HG02943 (cell line): ENCODE results near the gene CNNM2.

Source experiments
- ATAC-seq: cut with Tn5 transposase; IDR thresholded peaks from one replicate; pipeline ENCODE4 v1.9.1; 2021; ENCODE audit warnings: mild to moderate bottlenecking, low read depth, moderate library complexity; ENCODE audit not compliant: unreplicated experiment

The CNNM2 gene

DNA sequence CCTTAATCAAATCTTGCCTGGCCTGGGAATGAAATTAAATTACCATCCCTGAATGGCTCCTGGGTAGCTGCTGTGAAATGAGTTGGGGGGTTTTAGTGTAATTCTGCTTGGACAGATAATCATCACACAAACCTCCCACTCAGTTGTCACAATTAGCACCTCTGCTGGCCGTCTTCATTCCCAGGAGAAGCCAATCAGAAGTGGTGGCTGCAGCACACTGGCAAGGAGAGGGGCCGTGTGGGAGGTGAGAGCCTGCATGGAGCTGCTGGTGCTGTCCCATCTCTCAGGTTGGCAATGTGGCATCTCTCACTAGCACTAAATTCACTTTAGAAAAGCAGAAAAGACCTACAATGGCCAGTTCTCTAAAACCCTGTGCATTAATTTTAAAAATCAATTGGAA lies 182.5 kb downstream of the CNNM2 start:
- ATAC-seq, result no peak

DNA sequence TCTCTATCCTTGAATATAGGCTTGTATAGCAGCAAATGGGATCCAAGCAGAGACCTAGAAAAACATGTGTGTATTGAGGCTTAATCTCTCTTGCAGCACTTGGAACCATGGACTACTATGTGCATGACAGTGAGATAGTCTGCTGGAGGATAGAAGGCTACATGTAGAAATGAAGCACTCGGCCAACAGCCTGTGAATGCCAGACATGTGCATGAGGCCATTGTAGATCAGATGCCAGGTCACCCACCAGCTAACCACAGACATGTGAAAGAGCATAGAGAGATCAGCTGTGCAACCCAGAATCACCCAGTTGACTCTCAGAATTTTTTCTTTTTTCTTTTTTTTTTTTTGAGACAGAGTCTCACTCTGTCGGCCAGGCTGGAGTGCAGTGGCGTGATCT lies 184.1 kb downstream of the CNNM2 start:
- no peak for ATAC-seq

DNA sequence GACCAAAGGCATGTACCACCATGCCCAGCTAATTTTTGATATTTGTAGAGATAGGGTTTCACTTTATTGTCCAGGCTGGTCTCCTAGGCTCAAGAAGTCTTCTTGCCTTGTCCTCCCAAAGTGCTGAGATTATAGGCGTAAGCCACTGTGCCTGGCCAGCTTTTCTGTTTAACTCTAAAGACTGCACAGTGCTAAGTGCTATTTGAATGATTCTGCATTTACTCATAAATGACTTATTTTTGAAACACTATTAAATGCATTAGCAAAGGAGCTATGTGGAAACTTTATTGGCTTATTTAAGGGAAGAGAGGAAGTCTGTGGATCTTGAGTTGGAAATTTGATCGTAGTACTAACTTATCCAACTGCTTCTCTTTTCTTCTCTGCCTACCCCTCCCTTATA lies 185.9 kb downstream of the CNNM2 start:
- ATAC-seq, result no peak

DNA sequence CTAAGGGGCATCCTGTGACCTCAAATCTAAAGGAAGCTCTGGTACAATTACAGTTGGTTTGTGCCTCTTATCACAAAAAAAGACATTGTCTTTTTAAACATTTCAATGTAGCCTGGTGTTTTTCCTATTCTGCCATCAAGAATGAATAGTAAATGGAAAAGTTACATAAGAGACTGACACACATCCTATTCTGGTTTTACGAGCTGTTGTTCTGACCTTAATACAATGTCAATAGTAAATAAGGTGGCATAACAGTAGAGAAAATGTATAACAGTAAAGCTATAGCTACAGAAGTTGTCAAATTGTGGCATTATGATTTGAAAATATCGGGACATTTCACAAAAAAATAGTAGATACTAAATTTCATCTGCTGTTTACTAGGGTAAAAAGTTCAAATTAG lies 186.6 kb downstream of the CNNM2 start:
- no peak for ATAC-seq

DNA sequence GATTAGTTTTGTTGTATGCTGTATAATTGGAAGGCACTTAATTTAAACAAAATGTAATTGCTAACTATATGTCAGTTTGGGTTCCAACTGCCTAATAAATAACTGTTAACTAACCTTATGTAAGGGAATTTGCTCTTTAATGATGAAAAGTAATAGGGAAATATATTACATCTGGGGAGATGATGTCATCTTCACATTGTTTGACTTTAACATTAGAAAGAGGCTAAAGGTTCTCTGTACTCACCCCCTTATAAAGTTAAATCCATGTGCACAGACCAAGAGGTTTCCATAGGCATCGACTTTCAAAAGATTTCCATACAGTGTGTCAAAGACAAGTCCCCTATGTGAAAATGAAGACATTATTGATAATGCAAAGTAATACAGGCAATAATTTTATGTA lies 187.4 kb downstream of the CNNM2 start:
- no peak for ATAC-seq

DNA sequence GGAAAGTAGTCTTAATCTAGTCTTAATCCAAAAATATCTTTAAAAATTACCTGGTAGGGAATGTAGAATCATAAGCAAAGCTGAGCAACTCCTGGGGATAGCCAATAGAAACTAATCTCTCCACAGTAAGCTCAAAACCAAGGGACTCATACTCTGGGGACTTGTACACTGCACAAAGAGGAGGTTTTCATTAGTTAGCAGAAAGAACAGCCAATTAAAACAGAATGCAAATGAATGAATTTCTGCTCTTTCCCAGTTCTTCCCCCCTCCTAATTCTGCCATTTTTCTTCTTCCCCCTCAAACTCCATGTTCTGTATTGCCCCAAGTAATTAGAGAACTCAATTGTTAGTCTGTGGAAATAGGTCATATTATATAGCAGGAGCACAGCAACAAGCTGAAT lies 188.4 kb downstream of the CNNM2 start:
- ATAC-seq, result no peak

DNA sequence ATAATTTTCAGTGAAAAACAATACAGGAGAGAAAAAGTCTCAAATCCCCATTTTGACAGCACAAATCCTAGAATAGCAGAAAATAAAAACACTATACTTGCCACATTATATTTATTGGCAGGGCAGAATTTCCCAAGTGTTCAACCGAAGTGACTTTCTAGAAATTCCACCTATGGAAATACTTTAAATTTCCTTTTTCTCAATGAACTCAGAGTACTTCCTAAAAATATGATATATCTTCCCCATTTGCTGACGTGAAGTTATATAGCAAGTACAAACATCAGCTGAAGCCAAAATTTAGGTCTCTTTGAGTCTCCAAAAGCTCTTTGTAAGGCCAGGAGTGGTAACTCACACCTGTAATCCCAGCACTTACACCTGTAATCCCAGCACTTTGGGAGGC lies 191.7 kb downstream of the CNNM2 start:
- no peak for ATAC-seq

DNA sequence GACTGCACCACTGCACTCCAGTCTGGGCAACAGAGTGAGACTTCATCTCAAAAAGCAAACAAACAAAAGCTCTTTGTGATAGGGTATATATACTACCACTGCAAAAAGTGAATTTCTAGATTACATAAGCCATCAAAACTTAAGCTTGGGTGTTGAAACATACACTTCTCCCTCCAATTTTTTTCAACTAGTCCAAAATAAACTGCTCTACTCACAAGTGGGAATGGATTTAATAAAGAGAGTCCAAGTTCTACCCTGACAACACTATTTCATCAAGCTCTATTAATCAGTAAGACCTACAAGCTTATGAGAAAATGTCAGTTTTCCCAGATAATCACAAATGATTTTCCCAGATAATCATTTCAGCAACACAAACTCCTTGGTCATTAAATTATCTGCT lies 192.3 kb downstream of the CNNM2 start:
- ATAC-seq, result no peak

DNA sequence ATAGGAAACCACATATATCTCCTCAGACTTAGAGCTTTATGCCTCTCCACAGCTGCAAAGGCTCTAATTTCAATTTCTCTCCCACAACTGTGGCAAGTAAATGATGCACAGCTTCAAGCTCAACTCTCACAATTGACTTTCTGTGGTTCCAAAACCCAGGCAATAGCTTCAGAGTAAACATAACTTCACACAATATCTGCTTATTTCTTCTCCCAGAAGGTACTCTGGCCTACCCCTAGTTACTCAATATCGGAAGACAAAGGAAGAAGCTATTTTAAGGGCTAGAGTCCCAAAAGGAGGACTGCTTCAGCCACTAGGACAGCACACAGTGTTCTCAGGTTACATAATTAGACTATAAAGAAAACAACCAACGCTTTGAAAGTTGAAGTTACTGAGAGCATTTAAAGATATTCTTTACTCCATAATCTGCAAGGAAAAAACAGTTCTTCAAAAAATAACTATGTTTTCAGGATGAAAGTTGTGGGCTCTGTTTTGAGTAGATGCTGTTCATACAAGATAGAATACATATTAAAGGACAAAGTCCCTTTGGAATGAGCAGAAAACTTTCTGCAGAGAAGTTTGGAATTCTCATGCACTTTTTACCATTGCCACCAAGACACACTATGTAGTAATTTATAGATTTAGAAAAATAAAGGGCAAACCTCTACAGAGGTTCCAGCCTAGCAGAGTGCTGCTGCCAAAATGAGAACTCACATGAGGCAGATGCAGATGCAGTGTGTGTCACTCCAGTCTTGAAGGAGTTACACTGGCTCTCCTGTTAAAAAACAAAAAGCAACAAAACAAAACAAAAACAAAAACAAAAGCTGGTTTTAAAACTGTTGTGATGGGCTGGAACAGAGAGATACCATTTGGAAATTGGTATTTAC lies 193.2 kb downstream of the CNNM2 start:
- peak; percentile 70 for ATAC-seq

DNA sequence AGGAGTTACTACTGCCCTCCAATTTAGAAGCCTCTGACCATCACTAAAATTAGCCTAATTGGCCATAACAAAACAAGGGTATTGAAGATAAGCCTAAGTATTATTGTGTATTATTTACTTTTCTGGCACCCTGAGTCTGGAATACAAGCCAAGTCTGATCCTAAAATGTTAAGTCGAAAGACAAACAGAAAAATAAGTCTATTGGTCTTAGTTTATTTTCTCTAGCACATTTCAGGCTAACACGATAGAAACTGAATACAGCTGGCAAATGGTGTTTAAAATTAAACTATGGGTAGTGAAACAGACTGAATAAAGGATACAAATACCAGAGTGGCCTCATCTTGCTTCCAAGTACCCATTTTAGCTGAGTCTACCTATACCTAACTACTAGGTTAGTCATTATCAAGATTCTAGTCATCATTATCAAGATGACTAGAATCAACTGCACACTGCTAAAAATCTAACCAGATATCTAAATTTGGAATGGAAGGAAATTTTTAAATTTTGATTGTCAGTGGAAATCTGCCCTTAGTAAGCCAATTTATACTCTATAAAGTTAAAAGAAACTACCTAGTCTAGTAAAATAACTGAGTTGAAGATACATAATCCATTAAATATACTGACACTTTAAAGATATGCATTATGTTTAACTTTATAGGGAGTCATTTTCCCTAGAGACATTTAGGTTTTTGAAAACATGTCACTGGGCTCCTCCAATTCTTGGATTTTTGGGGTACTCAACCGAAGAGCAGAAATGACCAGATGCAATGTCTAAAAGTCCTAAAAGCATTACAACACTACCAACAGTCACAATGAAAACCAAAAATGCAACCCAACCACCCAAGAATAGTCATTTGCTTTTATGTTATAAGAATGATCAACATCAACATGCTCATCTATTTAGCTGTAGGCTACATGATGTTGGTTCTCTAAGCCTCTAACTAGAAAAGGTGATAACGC lies 194.1 kb downstream of the CNNM2 start:
- peak; percentile 57 for ATAC-seq

DNA sequence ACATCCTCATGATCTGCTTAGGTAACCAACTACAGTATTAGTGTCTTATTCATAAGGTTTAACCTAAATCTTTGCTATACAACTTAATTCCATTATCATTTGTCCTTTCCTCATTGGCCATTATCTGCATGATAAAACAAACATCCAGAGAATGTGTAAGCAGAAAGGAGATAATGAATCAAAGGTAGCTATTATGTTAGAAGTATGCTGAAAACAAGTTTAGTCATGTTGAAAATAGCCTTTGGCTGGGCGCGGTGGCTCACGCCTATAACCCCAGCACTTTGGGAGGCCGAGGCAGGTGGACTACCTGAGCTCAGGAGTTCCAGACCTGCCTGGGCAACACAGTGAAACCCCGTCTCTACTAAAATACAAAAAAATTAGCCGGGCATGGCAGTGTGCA lies 196.8 kb downstream of the CNNM2 start:
- ATAC-seq, result no peak

DNA sequence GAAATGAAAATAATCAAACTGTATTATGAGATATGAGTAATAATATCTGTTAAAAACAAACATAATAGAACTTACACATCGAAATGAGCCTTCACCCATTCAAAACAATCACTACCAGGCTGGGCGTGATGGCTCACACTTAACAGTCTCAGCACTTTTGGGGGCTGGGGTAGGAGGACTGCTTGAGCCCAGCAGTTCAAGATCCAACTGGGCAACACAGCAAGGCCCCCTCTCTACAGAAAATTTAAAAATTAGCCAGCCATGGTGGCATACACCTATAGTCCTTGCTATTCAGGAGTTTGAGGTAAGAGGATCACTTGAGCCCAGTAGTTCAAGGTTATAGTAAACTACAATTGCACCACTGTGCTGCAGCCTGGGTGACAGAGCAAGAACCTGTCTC lies 199.2 kb downstream of the CNNM2 start:
- no peak for ATAC-seq

DNA sequence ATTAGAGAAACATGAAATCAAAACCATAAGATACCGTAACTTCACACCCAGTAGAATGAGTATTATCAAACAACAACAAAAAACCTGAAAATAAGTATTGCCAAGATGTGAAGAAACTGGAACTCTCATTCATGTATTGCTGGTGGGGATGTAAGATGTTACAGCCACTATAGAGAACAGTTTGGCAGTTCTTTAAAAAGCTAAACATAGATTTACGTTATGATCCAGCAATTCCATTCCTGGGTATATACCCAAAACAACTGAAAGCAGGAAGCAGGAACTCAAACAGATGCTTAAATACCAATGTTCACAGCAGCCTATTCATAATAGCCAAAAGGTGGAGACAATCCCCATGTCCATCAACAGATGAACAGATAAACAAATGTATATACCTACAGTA lies 202.5 kb downstream of the CNNM2 start:
- ATAC-seq, result no peak

DNA sequence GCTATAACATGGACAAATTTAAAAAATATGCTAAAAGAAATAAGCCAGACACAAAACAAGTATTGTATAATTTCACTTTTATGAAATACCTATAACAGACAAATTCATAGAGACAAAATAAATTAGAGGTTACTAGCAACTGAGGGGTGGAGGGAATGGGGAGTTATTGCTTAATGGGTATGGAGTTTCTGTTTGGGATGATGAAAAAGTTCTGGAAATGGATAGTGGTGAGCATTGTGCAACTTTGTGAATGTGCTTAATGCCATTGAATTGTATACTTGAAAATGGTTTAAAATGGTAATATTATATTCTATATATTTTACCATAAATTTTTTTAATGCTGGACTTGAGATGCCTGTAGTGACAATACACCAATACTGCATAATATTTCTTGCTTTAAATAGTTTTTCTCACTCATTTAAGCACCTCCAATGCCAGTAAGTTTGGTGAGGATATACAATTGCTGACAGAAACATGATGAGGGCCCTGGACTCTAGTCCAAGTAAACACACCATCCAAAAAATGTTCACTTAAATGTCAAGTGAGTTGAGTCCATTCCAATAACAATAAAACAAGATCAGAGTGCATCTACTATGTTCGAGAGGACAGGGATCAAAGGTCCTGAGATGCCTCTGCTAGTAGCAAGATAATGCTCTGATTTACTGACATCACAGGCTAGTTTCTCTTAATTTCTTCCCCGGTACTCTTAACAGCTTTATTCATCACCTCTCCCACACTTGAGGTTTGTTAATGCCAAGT lies 203.1 kb downstream of the CNNM2 start:
- ATAC-seq, result no peak

DNA sequence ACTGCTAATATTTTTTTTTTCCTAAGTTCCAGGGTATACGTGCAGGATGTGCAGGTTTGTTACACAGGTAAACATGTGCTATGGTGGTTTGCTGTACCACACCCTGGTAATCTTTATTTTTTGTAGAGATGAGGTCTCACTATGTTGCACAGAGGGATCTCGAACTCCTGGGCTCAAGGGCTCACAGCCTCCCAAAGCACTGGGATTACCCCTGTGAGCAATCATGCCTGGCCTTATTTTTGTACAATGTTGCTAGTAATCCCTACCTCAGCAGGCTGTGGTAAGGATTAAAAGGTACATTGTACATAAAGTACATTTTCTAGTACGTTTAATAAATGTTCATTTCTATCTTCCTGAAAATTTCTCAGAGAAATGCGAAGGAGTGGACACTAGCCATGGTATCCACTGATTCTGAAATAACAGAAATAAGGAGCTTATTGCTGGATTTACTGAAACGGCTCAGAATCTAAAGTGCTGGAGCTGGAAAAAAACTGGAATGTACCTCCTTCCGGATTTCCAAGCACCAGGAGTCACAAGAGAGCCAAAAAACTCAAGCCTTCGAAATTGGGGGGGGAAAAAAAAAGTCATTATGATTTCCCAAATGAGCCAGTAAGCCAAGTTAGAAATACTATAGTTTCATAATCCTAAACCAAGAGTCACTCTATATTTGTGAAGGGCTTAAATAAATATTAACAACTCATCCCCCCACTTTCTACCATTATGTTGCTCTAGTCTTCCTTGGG lies 205.4 kb downstream of the CNNM2 start:
- ATAC-seq, result no peak

DNA sequence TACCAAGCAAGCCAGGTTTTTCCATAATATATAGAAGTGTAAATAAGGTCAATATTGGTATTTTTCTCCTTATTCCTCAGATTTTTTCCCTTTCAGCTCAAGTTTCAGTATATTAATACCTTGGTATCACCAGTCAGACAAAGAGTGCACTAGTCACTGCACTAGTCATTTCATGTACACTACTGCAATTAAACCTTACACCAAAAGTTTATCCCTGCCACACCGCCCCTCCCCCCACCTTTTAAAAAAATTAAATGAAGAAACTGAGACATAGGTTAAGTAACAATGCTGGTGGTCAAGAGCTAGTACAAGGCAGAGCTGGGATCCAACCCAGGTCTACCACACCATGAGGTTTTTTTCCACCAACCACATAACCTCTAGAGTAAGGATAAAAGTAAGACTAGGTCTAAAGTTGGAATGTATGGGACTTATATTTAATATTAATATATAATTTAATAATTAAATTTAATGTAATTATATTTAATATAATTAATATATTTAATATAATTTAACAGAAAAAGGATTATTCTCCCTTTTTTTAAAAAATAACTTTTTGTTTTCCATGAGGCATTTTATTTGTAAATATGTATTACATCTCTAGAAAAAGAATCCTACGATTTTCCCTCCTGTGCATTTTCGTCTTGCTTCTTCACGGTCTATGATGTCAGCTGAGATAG lies 206.5 kb downstream of the CNNM2 start:
- no peak for ATAC-seq

DNA sequence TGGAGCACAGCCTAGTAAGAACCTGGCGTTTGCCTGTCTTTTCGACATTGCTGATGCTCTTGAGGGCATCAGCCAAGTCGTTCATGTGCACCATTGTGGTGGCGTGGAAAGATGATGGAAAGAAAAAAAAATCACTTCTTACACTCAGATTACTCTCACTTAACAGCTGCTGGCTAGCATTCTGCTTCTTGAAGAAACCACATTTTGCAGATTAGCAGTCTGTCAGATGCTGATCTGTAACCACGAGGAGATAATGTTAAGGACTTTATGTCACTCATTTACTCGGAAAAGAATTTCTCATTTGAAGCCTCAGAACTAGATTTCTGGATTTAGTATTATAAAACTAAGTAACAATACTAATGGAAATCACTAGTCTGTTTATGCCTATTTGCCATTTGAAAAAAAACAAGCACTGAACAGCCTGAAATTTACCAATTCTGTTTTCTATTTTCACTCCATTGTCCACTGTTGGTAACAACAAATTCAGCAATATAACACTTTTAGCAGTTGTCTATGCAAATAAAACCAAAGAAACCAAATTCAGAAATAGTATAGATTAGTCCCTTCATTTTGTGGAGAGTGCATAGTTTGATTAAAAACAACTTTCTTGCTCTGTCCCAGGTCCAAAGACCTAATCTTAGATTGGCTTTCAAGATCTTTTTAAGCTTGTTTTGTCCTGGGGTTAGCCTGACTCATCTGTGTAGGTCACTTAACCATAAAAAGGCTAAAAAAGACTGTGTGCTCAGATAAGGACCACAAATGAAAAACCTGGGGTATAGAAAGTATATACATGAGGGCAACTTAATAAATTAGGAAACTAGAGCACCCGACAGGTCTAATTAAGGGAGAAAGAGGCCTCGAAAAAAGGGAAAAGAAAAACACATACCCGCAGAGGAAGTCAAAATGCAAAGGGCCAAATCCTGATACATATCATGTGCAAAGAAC lies 207.5 kb downstream of the CNNM2 start:
- peak; percentile 74 for ATAC-seq

DNA sequence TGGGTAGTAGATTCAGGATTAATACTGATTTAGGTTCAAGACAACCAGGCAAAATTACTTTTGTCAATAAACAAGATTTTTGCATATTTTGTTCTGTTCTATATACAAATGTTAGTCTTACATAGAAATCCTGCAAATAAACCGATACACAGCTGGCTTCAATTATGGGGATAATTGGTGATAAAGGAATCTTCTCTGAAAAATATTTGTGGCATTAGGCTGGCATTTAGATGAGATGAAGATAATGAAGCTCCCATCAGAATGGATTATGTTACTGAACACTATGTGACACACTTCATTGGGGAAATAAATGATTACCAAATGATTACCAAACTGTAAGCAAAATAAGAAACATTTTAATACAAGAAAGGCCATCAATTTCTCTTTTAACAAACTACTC lies 209.1 kb downstream of the CNNM2 start:
- no peak for ATAC-seq
